GM21423 (cell line): ENCODE results near the gene ACADL.
"Not testable (repeated sequence)": the region's sequence is repeated elsewhere in the genome, so short reads cannot be mapped to it uniquely, and the experiment has no call there.

Source experiments
- ATAC-seq: cut with Tn5 transposase; IDR thresholded peaks from one replicate; pipeline ENCODE4 v1.9.1; 2021; ENCODE audit warnings: mild to moderate bottlenecking, moderate library complexity; ENCODE audit not compliant: unreplicated experiment

The ACADL gene

DNA sequence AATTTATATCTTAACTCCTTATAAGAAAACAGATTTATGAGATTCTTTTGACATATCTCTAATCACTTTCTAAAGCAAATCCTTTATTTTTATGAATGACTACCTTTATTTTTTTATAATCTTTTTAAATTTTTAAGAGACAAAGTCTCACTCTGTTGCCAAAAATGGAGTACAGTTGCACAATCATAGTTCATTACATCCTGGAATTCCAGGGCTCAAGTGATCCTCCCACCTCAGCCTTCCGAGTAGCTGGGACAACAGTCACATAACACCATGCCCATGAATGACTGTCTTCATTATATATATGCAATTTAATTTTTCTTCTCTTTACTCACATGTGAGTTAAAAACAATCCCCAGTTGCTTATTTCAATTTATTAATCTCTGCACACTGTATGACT is 21.7 kb downstream of the ACADL start:
- ATAC-seq: no peak

DNA sequence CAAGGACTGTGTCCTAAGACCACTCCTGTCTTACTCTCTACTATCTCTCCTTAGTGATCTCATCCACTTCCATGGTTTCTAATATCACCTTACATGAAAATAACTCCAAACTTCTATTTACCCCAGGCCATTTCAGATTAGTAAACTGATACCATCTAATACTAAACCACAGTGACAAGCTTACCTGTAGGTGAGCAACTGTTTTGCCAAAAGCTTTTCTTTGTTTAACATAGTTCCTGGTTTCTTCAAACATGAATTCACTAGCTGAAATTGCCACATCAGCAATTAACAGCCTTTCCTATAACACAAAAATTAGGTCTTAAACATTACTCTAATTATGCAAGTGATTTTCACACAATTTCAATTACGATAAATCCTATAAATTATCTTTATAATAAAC is 22.1 kb downstream of the ACADL start:
- ATAC-seq: no peak

GRCh38 chr2:210199854-210200253 is 25.4 kb downstream of the ACADL start:
- no peak for ATAC-seq

DNA sequence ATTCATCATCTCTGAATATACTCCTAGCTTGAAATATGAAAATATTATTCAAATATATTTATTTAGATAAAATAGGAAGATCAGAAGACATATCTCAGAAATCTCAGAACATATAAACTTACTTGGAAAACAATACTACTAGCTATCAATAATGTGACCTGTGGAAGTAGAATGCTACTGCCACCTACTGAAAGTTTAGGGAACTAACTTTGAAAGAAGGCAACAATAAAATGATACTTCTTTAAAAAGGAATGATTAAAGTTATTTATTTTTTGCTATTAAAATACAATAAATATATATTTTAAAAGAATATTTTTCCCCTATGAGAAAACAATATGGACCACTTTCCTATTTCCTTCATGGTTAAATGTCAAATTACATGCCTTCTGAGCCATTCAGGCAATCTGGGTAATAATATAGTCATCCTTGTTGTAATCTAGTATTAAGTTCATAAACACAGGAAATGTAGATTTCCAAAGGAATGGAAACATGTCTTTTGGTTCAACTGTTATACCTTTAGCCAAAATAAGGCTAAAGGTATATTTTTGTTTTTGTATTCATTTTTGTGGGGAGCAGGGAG is 26.0 kb downstream of the ACADL start:
- no peak for ATAC-seq

DNA sequence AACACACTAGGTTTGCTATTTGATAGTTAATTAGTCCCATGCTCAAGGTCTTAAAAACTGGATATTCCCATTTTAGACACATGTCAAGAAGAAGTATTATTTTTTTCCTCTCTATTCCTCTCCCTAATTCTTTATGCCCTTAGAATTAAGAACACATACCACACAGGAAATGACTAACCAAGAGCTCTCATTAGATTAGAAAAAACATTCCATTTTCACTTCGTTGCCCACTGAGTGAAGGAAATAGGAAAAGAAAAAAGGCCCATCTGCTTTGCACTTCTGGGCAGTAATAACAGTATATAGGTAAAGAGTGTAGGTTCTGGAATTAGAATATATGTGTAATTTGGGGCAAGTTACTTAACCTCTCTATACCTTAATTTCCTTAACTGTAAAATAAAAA is 26.9 kb downstream of the ACADL start:
- no peak for ATAC-seq

DNA sequence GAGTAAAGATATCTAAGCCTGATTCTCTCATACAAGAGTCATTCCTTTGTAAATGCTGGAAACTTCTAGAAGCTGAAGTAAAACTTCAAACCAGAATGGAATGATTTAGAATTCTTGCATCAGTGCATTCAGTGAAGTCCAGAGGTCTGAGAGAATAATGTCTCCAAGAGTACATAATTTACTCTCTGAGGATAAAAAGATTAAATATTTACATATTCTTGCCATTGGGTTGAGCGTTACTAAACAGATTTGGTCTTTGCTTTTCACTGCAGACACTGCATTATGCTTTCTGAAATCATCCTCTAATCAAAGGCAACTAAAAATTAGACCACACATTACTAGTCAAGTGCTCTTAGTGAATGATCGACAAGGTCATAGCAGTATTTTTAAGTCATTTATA is 27.5 kb downstream of the ACADL start:
- no peak for ATAC-seq

DNA sequence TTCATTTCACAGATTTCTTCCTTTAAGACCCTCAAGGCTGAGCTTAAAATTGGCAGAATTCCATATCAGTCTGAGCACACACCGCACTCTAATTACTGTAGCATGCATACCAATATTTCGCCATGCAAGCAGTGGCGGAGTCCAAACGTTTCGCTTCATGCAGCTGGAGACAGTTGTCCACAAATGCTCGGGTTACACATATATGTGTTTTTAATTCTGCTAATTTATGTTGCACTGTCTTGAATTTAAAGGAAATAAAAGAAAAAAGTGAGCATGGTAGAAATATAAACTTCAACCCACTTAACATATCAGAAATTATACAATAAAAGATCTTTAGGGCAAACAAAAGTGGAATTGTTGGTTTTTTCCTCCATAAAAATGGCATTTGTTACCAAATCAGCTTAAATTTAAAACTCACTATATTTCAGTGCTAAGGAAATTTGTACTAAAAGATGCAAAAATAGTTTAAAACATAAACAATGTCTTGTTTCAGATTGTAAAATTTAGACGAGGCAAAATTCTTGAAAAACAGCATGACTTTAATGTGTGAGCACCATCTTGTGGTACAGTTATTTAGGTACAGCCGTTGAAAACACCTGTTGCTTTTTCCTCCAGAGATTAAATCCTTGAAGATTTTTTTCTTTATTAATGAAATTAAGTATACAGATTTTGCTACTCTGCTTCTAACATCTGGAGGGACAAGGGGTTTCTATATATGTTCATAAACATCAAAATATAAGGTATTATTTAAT is 30.0 kb downstream of the ACADL start:
- no peak for ATAC-seq

GRCh38 chr2:210190345-210190744 is 34.9 kb downstream of the ACADL start:
- peak; percentile 76 for ATAC-seq

DNA sequence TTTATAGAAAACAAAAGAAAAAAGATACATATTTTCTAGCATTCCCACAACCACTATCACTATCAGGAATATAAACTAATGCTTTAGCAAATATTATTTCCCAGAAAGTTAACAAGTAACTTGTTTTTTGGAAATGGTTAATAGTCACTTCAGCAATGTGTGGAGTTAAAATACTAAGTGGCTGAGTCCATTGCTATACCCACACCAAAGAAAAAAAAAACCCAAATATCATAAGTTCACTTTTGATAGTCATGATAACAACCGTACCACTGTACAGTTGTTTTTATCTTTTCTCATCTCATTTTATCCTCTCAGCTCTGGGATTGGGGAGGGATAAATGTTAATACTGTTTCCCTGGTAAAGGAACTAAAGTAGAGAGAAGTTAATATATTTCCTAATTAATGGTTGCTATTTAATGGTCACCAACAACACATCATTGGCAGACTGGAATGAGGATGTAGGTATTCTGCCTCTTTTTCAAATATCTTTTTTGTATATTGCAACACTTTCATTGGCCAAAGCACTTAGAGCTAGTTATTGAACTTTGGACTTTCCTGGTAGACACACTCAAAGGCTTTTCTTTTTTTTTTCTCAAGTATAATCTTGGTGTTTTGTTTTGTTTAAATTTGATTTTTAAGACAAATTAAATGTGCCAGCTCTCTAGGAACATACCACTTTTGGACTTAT is 35.7 kb downstream of the ACADL start:
- peak; percentile 40 for ATAC-seq

DNA sequence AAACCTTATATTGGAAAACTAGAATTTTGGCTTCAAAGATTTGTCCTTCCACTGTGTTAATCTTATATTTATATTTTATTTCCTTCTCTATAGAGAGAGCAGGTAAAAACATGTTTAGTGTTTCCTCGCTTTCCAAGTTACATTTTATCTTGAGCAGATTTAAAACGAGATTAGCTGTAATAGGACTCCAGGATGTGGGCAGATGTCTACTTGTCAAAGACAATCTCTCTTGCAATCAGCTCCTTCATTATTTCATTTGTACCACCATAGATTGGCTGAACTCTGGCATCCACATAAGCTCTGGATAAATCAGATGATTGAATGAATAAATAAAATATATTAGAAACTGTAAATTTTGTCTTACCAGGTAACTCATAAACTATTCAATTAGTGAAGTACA is 36.5 kb downstream of the ACADL start:
- ATAC-seq: no peak

GRCh38 chr2:210188190-210188589 is 37.1 kb downstream of the ACADL start:
- no peak for ATAC-seq

DNA sequence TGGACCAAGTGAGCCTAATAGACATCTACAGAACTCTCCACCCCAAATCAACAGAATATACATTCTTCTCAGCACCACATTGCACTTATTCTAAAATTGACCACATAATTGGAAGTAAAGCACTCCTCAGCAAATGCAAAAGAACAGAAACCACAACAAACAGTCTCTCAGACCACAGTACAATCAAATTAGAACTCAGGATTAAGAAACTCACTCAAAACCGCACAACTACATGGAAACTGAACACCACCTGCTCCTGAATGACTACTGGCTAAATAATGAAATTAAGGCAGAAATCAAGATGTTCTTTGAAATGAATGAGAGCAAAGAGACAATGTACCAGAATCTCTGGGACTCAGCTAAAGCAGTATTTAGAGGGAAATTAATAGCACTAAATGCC is 41.3 kb downstream of the ACADL start:
- not testable (repeated sequence) for ATAC-seq

- ATAC-seq: not testable (repeated sequence)
Observed at GRCh38 chr2:210181606-210182088, 43.6 kb downstream of the ACADL start.

GRCh38 chr2:210181033-210181605 is 44.1 kb downstream of the ACADL start:
- ATAC-seq: not testable (repeated sequence)

GRCh38 chr2:210180477-210180876 is 44.8 kb downstream of the ACADL start:
- no peak for ATAC-seq

DNA sequence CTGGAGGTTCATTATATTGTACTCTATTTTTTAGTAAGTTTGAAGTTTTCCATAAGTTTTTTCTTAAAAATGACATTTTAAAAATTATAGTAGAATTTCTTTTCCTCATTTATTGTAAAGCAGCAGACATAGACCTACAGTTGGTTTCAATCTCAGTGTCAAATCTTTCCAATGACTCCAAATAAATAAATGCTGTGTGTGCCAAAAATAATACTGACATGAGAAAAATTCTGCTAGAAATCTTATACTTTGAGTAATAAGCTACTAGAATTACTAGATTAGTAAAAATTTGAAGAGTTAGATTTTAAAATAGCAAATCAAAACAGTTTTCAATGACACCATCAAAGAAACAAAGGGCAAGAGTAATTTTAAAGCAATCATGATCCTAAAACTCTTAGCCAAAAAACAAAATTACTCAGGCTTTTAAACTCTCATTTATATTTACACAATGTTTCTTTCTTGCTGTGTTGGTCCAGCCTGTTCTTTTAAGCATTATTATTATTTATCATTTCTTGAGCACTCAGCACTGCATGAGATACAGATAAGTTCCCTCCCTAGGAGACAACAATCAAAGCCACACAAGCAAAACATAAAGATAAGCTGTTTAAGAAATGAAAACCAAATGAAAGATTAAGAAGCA is 45.8 kb downstream of the ACADL start:
- ATAC-seq: no peak

DNA sequence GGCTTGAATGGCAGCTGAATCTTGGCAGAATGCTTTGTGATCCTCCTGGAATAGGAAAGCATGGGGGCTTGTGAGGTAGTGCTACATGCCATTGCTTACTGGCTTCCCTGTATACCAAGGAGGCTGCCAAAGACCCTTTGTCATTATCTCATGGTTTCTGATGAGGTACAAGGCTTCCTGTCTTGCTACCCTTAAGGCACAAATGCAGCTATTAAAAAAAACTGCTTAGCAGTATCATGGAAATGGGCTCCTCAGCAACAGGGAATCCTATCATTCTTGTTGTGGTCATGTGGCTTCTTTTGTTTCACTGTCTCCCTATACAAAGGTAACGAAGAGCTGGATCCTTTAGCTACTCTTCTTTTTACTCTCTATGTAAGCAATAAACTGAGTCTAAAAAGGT is 47.5 kb downstream of the ACADL start:
- no peak for ATAC-seq

DNA sequence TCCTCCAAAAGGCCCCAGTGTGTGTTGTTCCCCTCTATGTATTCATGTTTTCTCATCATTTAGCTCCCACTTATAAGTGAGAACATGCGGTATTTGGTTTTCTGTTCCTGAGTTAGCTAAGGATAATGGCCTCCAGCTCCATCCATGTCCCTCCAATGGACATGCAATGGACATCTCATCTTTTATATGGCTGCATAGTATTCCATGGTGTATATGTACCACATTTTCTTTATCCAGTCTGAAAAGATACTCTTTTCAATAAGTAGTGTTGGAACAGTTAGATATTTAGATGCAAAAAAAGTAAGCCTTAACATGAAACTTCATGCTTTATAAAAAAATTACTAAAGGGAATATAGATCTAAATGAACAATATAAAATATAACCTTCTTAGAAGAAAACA is 48.1 kb downstream of the ACADL start:
- not testable (repeated sequence) for ATAC-seq

GRCh38 chr2:210174086-210174485 is 51.2 kb downstream of the ACADL start:
- ATAC-seq: no peak

GRCh38 chr2:210172219-210172575 is 53.0 kb downstream of the ACADL start:
- ATAC-seq: no peak
